K562 (cell line): Measurements from ENCODE around the gene DACT3.

Experiments
- CBX2 ChIP-seq: fragments of 200-600 bp; sonication (generic); IDR thresholded peaks from one replicate; pipeline ENCODE4 v1.6.1; 2012; ENCODE audit warnings: mild to moderate bottlenecking, low read length, inconsistent platforms; ENCODE audit not compliant: insufficient read depth, poor library complexity, severe bottlenecking
- CEBPB ChIP-seq: fragments of 450-650 bp; IDR thresholded peaks from 2 replicates; pipeline ENCODE4 v1.6.1; 2016; ENCODE audit warnings: missing genetic modification characterization, missing compliant biosample characterization
- MBD1 ChIP-seq: fragments of 250-450 bp; sonication (Bioruptor Pico); IDR thresholded peaks from 2 replicates; pipeline ENCODE4 v1.8.0; 2022; ENCODE audit warnings: inconsistent platforms
- NR3C1 ChIP-seq: sonication (generic); formaldehyde crosslinking; IDR thresholded peaks from 2 replicates; pipeline ENCODE4 v1.8.1; 2022; ENCODE audit warnings: missing genetic modification reagents
- PRDM10 ChIP-seq: fragments of 450-650 bp; IDR thresholded peaks from 2 replicates; pipeline ENCODE4 v1.6.1; 2018; ENCODE audit not compliant: partially characterized antibody
- RREB1 ChIP-seq: fragments of 250-450 bp; sonication (Bioruptor Pico); IDR thresholded peaks from 2 replicates; pipeline ENCODE4 v1.4.0; 2020
- ZNF431 ChIP-seq: sonication (generic); formaldehyde crosslinking; IDR thresholded peaks from 2 replicates; pipeline ENCODE4 v1.8.0; 2022; ENCODE audit warnings: mild to moderate bottlenecking, missing genetic modification reagents
- ZNF511 ChIP-seq: sonication (generic); formaldehyde crosslinking; IDR thresholded peaks from 2 replicates; pipeline ENCODE4 v1.8.0; 2022; ENCODE audit warnings: mild to moderate bottlenecking, missing genetic modification reagents
- ZNF561 ChIP-seq: fragments of 450-650 bp; formaldehyde crosslinking; conservative IDR thresholded peaks from 2 replicates; pipeline ENCODE4 v1.4.0; 2020; ENCODE audit warnings: mild to moderate bottlenecking, moderate library complexity

GRCh38 chr19:46634045-46634655 is 26.8 kb downstream of the DACT3 start:
- no peak for TF ChIP-seq RREB1
- no peak for TF ChIP-seq ZNF511 (CRISPR knock-in tag)
- no peak for TF ChIP-seq ZNF561
- TF ChIP-seq ZNF431 (CRISPR knock-in tag) = no peak
- no peak for TF ChIP-seq CEBPB (tag)
- TF ChIP-seq NR3C1 (CRISPR knock-in tag) = no peak
- TF ChIP-seq MBD1 = no peak
- peak; percentile 73 for TF ChIP-seq PRDM10
- no peak for TF ChIP-seq CBX2
